WTC11 (cell line): ENCODE results near the gene SPC24.

Experiments
- CTCF ChIP-seq: fragments of 200-600 bp; IDR thresholded peaks from 2 replicates; pipeline ENCODE4 v1.8.0; 2022; ENCODE audit warnings: antibody characterized with exemption
- FOXP4 ChIP-seq: sonication (generic); formaldehyde crosslinking; IDR thresholded peaks from 2 replicates; pipeline ENCODE4 v1.8.0; 2022; ENCODE audit warnings: mild to moderate bottlenecking, missing genetic modification reagents
- MAX ChIP-seq: sonication (generic); formaldehyde crosslinking; IDR thresholded peaks from 2 replicates; pipeline ENCODE4 v1.8.0; 2022; ENCODE audit warnings: mild to moderate bottlenecking, missing genetic modification reagents
- NFYB ChIP-seq: sonication (generic); formaldehyde crosslinking; conservative IDR thresholded peaks from 2 replicates; pipeline ENCODE4 v1.8.0; 2022; ENCODE audit warnings: low read depth, missing genetic modification reagents
- SP1 ChIP-seq: sonication (generic); formaldehyde crosslinking; conservative IDR thresholded peaks from 2 replicates; pipeline ENCODE4 v1.8.1; 2022; ENCODE audit warnings: missing genetic modification reagents
- TP53 ChIP-seq: sonication (generic); formaldehyde crosslinking; IDR thresholded peaks from 2 replicates; pipeline ENCODE4 v1.8.1; 2023; ENCODE audit warnings: mild to moderate bottlenecking, missing genetic modification reagents

- TF ChIP-seq MAX (CRISPR knock-in tag) (no peak), SP1 (CRISPR knock-in tag) (no peak), CTCF (no peak), TP53 (no peak), FOXP4 (CRISPR knock-in tag) (no peak), NFYB (CRISPR knock-in tag) (no peak)
Measured at GRCh38 chr19:11101057-11101456, 54.5 kb downstream of the SPC24 start.
